Esophagus muscularis mucosa (tissue), 4 donors: ENCODE data around the gene POLR2C. TPM values are rescaled to one million over a fixed set of nuclear protein-coding genes. Genes with fewer than 3 reads are reported as not detected.

Experiments used
- DNase-seq: peaks from one replicate; pipeline ENCODE4 v3.0.0-alpha.2; 2017; ENCODE audit errors: extremely low spot score
- H3K27ac ChIP-seq, 4 donors: fragments of 200-600 bp; sonication (generic); replicated peaks in 1 of 4; 1 replicate in 3 of 4; 2 replicates in 1 of 4; pipeline ENCODE4 v1.5.1; 2016 to 2019; ENCODE audit warnings: mild to moderate bottlenecking in 1 of 4
- H3K27me3 ChIP-seq, 4 donors: fragments of 200-600 bp; sonication (generic); one replicate each; pipeline versions ENCODE4 v1.5.1 to v1.6.0; 2016 to 2019
- H3K36me3 ChIP-seq, 4 donors: fragments of 200-600 bp; sonication (generic); one replicate each; pipeline ENCODE4 v1.5.1; 2016 to 2019
- H3K4me1 ChIP-seq, 4 donors: fragments of 200-600 bp; sonication (generic); one replicate each; pipeline ENCODE4 v1.5.1; 2016 to 2019
- H3K4me3 ChIP-seq, 4 donors: fragments of 200-600 bp; sonication (generic); 1 replicate in 2 of 4; 2 replicates in 2 of 4; pipeline ENCODE4 v1.5.1; 2016 to 2019; ENCODE audit warnings: mild to moderate bottlenecking in 4 of 4, moderate library complexity in 1 of 4
- H3K9me3 ChIP-seq, 4 donors: fragments of 200-600 bp; sonication (generic); 1 replicate in 3 of 4; 2 replicates in 1 of 4; pipeline ENCODE4 v1.5.1; 2016 to 2019
- CTCF ChIP-seq, 3 experiments: fragments of 200-600 bp in 2 of 3; fragments of 450-650 bp in 1 of 3; sonication (generic) in 2 of 3; IDR thresholded peaks; one replicate each; pipeline ENCODE4 v1.5.1; 2017 to 2019; ENCODE audit warnings: antibody characterized with exemption in 3 of 3, mild to moderate bottlenecking in 2 of 3, moderate library complexity in 1 of 3
- EP300 ChIP-seq: sonication (generic); formaldehyde crosslinking; IDR thresholded peaks from one replicate; pipeline ENCODE4 v1.6.1; 2017; ENCODE audit warnings: antibody characterized with exemption
- POLR2A ChIP-seq: fragments of 450-650 bp; IDR thresholded peaks from one replicate; pipeline ENCODE4 v1.6.1; 2017; ENCODE audit warnings: antibody characterized with exemption, moderate library complexity, mild to moderate bottlenecking, low read depth
- POLR2AphosphoS5 ChIP-seq, 2 donors: sonication (generic); formaldehyde crosslinking; IDR thresholded peaks; one replicate each; pipeline ENCODE4 v1.6.1; 2017; ENCODE audit warnings: antibody characterized with exemption in 2 of 2
- WGBS: methylation state at CpG from one replicate; pipeline ENCODE4 v1.1.5; 2018; 5-methylcytosine and 5-hydroxymethylcytosine counted together
- intact Hi-C: fragments of 100-400 bp; cut with DNase I; formaldehyde crosslinking; loops from one replicate; pipeline ENCODE4 v1.15.1; 2023
- total RNA-seq, 4 donors: library from RNA; depleted of rRNA; stranded (reverse); fragments of >200 nt; gene quantifications; one replicate each; pipeline versions ENCODE4 v1.1.0 to v1.2.1, GENCODE V29; 2016

The POLR2C gene
- total RNA-seq, 4 donors from 2014 or later: 95.5 to 154 (median 107) TPM

GRCh38 chr16:57464523-57464922, 2.0 kb downstream of the POLR2C start:
- H3K9me3 ChIP-seq: no peaks in the 10 kb centered on the region
- peaks cover 28 to 32% (median 30%) of the 10 kb centered on the region in 4 donors for H3K4me1 ChIP-seq
- TF ChIP-seq CTCF (IDR thresholded peaks at IDR 0.05): no peak
- no peak for TF ChIP-seq POLR2A
- TF ChIP-seq EP300: no peak
- TF ChIP-seq POLR2AphosphoS5 (IDR thresholded peaks at IDR 0.05): no peak
- no peaks in the 10 kb centered on the region for H3K27me3 ChIP-seq
- H3K27ac ChIP-seq: no peak overlapping the region
- no peak for DNase-seq
- H3K4me3 ChIP-seq: no peak overlapping the region
- intact Hi-C loops: no loop called here
- peaks cover 51 to 78% (median 69%) of the 10 kb centered on the region in 4 donors for H3K36me3 ChIP-seq
- 93% methylated on average over 2 of the region's 2 CpGs for WGBS

GRCh38 chr16:57468346-57468745, 5.9 kb downstream of the POLR2C start:
- H3K36me3 ChIP-seq: peaks cover 60 to 98% (median 90%) of the 10 kb centered on the region in 4 donors
- H3K27me3 ChIP-seq: no peaks in the 10 kb centered on the region
- intact Hi-C loops: no loop called here
- no peak overlapping the region for H3K4me3 ChIP-seq
- DNase-seq: no peak
- WGBS: 78% methylated on average over 2 of the region's 2 CpGs
- TF ChIP-seq POLR2A (no peak), POLR2AphosphoS5 (IDR thresholded peaks at IDR 0.05) (no peak), EP300 (no peak), CTCF (IDR thresholded peaks at IDR 0.05) (no peak)
- peaks cover 32 to 39% (median 37%) of the 10 kb centered on the region in 4 donors for H3K4me1 ChIP-seq
- no peaks in the 10 kb centered on the region for H3K9me3 ChIP-seq
- H3K27ac ChIP-seq: no peak overlapping the region

GRCh38 chr16:57469046-57469445, 6.6 kb downstream of the POLR2C start:
- intact Hi-C loops: no loop called here
- Histone ChIP-seq H3K4me3 (no peak overlapping the region), H3K36me3 (peaks cover 67 to 100% (median 92%) of the 10 kb centered on the region in 4 donors), H3K4me1 (peaks cover 25 to 32% (median 30%) of the 10 kb centered on the region in 4 donors), H3K27me3 (no peaks in the 10 kb centered on the region), H3K9me3 (no peaks in the 10 kb centered on the region), H3K27ac (no peak overlapping the region)
- 81% methylated on average over 11 of the region's 11 CpGs for WGBS
- no peak for TF ChIP-seq POLR2A
- TF ChIP-seq POLR2AphosphoS5 (IDR thresholded peaks at IDR 0.05): no peak
- no peak for TF ChIP-seq EP300
- DNase-seq: no peak

GRCh38 chr16:57469917-57470470, 7.5 kb downstream of the POLR2C start:
- Histone ChIP-seq H3K4me1 (peaks cover 15 to 22% (median 21%) of the 10 kb centered on the region in 4 donors), H3K27me3 (no peaks in the 10 kb centered on the region), H3K9me3 (no peaks in the 10 kb centered on the region), H3K27ac (peak overlapping the region in 1 of 4 donors; percentile 1), H3K4me3 (no peak overlapping the region), H3K36me3 (peaks cover 64 to 100% (median 93%) of the 10 kb centered on the region in 4 donors)
- no peak for DNase-seq
- intact Hi-C loops: no loop called here
- TF ChIP-seq POLR2A: no peak
- no peak for TF ChIP-seq POLR2AphosphoS5 (IDR thresholded peaks at IDR 0.05)
- TF ChIP-seq CTCF (IDR thresholded peaks at IDR 0.05): no peak
- no peak for TF ChIP-seq EP300
- 78% methylated on average over 6 of the region's 9 CpGs for WGBS

GRCh38 chr16:57470711-57471110, 8.2 kb downstream of the POLR2C start:
- no CpG with 5 or more reads among the region's 6 CpGs for WGBS
- Histone ChIP-seq H3K27me3 (no peaks in the 10 kb centered on the region), H3K36me3 (peaks cover 62 to 96% (median 89%) of the 10 kb centered on the region in 4 donors), H3K27ac (peak overlapping the region in 1 of 4 donors; percentile 1), H3K4me1 (peaks cover 14 to 19% (median 17%) of the 10 kb centered on the region in 4 donors), H3K9me3 (no peaks in the 10 kb centered on the region), H3K4me3 (no peak overlapping the region)
- TF ChIP-seq POLR2A (no peak), EP300 (no peak), CTCF (IDR thresholded peaks at IDR 0.05) (no peak), POLR2AphosphoS5 (IDR thresholded peaks at IDR 0.05) (no peak)
- DNase-seq: no peak
- intact Hi-C loops: no loop called here
